Activated CD8-positive, alpha-beta memory T cell treated with anti-CD3 and anti-CD28 coated beads for 1 hour (primary cell): Measurements from ENCODE around the gene SORCS2.

Experiments
- DNase-seq, 2 donors: peaks; one replicate each; pipeline ENCODE4 v3.0.0-alpha.2; 2020; ENCODE audit warnings: low read depth in 1 of 2; ENCODE audit errors: extremely low read depth in 1 of 2

Gene SORCS2

DNA sequence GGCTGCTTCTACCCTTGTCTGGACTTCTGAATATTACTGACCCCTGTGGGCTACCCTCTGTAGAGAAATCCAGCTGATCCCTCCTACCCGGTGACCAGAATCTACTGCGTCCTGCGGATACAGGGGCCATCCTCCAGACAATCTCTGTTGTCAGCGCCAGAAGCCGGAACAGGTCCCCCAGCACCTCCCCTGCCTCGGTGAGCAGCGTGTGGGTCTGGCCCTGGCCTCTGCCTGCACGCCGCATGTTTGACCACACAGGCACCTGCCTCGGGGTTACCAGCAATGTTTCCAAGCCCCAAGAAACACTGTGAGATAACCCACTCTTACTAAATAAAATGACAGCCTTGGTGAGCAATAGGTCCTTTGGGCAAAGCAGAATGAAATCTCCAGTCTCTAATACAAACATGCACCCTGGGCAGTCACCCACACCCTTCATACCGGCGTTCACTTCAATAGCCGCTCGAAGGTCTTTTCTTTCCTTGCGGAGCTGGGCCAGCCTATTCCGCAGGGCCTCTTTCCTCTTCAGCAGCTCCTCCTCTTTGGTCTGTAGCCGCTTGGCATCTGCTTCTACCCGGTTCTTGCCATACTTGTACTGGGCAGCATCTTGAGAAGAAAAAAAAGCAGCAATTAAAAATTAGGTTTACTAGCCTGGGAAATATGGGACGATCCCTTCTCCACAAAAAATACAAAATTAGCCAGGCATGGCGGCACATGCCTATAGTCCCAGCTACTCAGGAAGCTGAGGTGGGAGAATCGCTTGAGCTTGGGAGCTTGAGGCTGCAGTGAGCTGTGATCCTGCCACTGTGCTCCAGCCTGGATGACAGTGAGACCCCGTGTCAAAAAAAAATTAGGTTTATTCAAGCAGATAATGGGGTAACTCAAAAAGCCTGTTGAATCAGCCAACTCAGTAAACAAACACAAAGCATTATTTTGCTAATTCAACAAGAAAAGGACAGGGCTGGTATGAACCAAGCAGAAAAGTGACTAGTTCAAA, 582.3 kb downstream of the SORCS2 start:
- no peak for DNase-seq

DNA sequence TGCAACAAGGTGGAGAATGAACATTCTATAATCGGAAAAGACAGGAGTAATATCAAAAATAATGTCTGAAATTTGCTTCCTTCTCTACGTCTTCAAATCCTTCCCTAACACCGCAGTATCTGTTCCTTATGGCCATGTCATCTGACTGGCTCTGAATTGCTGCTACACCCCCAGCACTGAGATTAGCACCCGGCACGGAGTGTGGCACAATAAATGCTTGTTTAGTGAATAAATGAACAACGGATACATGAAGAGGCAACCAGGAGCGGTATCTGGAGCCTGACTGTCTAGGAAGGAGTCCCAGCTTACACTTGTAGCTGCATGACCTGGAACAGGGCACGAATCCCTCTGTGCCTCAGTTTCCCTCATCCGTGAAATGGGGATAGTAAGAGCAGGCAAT, 583.1 kb downstream of the SORCS2 start:
- no peak for DNase-seq

DNA sequence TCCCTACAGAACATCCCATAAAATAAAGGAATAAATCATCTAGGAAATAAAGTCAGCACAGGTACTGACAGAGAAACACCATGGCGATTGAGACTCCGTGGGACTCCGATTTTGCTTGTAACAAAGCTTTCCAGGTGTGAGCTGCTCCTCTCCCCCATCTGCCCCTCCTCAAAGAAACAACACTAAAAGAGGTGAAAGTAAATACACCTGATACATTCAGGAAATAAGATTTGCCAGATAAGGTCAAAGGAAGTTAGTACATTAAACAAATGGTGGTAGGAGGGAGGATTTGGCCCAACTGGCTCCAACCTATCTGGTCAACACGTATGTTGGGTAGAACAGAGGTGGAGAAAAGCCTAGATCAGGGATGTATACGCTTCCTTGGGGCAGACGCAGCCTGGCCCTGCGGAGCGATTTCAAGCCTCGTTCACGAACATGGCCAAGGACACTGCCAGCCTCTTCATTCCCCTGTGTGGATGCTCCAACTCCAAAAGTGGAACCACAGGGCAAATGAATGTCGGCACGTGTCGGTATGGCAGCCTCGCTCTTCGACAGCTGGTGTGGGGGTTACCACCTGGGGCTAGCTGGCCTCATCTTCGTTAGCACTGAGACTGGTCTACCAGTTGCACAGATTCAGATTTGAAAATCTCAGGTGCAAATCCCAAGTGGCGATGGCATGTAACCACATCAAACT, 584.8 kb downstream of the SORCS2 start:
- DNase-seq, result no peak

DNA sequence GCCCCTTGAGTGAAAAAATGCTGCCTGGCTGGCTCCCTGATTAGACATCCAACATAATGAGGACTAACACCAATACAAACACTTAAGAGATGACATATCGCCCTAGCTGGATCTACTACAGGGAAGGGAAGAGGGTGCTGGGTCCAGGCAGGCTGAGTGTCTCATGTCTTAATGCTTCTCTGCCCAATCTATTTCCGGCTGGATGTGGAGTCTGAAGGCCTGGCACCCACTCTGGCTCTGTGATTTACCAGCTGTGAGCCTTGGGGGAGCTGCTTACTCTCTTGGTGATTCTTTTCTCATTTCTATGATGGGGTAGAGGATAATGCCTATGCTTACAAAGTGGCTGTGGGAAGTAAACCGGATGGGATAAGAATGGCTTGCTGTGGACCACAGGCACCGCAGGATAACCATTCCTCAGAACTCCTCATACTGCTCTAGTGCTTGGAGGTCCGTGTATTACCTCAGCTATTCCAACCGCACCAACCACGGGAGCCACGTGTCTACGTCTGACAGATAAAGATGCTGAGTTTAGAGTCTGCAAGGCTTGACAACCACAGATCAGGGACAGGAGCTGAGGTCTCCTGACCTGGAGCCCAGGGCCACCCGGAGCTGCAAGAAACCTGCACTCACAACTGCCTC, 585.7 kb downstream of the SORCS2 start:
- DNase-seq, result no peak

DNA sequence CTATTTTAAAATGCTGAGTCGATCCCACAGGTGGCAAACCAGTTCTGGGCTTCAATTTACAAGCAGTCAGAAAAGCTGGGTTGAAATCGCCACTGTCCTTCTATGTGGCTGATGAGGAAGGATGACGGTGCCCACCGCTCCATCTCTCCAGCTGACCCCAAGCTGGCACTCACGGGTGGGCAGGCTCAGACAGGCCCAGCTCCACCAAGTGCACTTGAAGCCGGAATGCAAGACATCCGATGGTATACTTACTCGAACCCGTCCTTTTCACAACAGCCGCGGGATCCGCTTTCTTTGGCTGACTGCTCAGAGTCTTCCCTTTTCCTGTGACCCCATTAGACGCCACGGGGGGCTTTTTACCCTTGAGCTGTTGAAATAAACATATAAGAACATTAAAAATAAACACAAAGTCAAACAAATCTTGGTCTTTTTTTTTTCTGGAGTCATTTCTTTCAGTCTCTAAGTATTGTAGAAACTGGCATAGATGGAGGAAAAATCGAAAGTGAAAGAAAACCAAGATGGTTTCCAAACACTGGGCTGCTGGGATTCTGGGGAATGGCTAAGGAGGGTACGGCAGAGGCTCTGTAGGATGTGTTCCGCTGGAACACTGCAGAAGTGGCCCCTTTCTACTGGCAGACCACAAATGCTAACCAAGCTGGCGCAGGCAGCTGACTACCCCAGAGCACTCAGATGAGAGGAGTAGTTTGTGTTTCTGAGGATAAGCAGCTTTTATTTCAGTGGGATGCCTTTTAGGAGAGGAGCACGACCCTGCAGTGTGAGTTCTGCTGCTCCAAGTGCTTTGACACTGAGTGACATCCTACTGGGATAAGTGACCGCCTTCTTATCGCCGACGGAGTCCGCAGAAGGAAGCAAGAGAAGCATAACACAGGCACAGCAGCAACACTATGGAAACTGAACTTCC, 586.4 kb downstream of the SORCS2 start:
- DNase-seq, result no peak

DNA sequence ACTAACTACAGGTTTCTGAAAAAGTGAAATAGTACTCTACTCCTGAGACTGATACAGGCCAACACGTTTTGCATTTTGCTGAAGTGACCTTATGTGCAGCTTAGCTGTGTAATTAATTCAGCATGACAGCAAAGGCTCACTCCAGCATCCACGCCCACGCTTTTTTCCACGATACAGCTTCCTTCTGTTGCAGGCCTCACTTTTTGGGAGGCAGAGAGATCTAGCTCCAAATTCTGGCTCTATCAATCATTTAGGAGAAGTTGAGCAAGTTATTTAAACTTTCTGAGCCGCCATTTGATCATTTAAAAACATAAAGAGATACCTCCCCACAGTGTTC, 587.1 kb downstream of the SORCS2 start:
- DNase-seq, result no peak

DNA sequence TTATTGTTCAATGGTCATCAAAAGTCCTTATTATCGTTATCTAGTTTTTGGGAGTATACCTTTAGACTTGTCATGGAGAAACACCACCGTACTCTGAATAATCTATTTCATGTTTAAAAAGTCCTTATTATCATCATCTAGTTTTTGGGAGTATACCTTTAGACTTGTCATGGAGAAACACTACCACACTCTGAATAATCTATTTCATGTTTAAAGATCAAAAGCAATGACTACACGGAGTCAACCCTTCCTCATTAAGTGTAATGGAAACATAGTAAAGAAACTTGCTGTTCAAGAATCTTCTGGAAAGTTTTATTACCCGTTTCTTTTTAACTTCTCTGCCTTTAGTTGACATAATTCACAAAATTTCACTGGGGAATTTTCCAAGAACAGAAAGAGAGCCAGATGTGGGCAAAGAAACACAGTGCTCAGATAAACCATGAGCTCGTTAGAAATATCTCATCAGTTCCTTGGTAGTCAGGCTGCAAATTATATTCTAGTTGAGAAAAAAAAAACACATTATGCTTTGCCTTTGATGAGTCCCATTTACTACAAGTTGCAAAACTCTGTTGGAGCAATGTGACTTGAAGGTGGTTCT, 588.5 kb downstream of the SORCS2 start:
- DNase-seq, result no peak

DNA sequence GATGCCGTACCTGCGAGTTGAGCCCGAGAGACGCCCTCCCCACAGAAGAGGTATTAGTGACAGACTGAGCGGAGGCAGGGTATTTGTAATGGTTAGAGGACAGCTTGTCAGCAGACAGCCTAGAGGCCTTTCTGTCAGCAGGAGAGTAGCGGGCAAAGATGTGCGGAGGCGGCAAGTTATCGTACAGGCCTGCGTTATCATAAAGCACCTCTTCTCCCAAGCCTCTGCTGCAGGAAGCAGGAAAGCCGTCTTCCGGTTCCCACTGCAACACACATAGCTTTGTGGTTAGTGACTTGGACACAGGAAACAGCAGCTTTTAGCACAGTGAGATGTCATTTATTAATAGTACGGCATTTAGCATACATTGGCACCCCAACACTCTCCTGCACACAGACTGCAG, 589.0 kb downstream of the SORCS2 start:
- no peak for DNase-seq

DNA sequence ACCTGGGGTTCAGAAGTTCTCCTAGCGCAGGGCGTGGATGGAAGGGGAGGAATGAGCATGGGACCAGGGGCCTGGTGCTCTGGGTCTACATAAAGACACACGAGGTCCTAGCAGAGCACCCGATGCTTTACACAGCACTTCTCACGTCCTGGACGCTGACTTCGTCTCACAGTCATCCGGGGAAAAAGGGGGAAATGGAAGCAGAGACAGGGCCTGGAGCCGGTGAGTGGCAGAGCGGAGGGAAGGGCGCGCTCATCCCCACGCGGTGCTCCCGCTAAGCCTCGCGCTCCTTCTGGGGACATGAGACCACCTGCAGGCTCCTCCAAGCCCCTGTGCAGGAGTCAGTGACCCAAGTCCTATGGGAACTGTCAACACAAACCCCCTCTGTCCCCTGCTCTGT, 589.7 kb downstream of the SORCS2 start:
- DNase-seq, result no peak

DNA sequence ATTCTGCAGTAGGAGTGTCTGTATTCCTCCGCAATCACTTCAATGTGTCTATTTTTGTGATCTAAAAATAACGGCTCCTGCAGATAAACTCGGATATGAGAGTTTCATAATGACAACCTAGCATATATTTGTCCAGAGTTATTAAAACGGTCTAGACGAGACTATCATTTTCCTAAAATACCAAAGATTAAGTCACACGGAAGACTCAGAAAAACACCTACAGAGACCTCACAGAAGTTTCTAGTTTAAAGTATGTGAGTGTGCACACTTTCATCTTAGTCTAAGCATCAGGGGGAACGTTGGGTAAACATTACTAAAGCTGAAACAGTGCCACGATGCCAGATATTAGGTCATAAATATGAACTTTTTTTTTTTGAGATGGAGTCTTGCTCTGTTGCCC, 590.4 kb downstream of the SORCS2 start:
- no peak for DNase-seq

DNA sequence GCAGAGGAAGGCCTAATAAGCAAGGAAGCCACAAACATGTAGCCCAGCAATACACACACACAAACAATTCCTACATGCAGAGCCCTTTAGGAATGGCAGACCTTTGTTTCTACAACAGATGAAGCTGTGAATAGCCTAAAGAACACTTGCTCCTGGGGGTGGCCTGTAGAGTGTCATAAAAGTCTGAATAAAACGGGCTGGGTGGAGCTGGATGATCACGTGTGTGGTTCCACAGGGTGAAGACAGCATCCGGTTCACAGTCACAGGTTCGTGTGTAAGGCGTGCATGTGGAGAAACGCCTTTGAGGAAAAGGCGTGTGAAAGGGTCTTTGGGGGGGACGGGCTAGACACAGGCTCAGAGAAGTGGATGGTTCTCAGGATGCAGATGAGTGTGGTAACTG, 591.2 kb downstream of the SORCS2 start:
- DNase-seq, result no peak

DNA sequence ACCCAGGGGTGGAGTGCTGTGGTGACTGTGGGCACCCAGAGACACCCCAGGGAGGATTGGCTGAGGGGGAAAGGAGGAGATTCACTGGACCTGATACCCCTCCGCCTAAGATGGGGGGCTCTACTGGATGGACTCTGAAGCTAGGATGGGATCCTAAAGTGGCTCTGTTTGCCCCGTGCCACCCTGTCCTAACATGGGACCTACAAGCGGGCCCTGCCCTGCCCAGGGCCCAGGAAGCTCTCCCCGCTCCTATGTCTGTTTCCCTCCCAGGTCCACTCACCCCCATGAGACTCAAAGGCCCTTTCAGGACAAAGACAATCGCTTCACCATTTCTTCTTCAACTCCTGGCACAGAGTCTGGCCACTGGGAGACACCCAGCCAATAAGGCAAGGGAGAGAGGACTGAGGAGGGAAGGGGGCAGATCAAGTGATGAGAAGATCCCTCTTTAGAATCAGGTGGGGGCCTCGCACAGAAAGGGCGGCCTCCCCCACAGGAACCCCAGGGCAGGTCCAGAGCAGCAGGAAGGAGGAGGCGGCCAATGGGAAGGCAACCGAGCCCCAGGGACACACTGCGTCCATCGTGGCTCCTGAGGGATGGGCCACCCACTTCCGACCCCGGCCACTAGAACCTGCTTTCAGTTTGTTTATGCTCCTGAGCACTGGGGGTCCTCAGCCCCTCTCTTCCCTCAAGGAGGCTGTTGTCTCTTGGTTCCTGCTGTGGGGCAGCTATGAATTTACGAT, 592.0 kb downstream of the SORCS2 start:
- no peak for DNase-seq

DNA sequence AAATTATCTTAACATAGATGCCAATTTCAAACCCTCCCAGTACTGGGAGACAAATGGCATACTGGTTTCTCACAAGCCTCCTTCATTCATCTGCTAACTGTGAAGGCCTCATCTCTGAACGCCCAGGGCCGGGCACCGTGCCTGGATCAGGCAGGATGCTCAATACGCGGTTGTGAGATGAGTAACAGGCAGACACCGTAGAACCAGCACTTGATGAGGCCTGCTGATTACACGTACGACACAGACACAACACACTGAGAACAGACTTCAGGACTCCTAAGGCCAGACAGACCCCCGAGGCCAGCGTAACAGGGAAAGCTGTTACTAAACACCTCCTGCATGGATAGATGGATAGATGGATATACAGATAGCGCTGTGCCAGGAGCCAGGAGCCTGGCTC, 592.7 kb downstream of the SORCS2 start:
- DNase-seq, result no peak

DNA sequence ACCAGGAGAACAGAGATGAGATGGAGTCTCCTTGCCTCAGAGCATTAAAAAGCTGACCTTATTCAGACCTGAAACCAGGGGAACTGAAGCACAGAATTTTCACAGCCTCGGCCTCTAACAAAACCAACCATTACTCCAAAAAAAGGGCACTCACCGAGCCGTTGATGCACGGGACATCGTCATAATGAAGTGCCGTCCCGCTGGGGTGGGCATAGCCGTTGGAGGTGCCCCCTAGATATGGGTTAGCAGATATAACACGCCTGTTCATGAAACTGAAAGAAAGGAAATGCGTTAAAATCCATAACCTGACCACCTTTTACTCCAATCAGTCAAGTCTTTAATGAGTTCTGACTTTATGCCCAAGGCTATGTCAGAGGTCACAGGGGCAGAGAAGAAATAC, 593.7 kb downstream of the SORCS2 start:
- no peak for DNase-seq

DNA sequence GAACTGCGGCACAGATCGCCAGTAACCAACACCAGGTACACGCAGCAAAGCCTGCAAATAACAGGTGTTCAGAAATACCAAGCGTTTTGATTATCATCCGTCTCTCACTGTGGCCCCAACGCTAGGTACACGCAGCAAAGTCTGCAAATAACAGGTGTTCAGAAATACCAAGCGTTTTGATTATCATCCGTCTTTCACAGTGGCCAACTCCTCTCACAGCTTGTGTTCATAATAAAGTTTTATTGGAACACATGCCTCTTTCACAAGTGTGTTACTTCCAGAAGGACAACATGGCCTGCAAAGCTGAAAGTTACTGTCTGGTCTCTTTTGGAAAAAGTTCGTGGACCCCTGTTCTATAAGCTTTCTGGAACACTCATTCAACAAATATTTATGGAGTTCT, 594.2 kb downstream of the SORCS2 start:
- DNase-seq, result no peak

DNA sequence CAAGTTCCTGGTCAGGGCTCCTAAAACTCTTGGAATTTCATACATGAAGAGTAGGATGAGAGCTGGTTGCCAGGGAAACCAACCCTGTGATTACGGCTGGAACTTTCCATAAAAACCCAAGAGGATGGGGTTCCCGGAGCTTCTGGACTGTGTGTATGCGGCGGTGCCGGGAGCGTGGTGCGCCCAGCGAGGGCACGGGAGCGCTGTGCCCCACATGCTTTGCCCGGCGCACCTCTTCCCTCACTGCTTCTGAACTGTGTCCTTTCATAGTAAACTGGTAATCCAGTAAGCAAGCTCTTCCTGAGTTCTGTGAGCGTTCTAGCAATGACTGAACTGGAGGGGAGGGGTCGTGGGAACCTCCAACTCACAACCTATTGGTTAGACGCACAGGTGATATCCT, 594.7 kb downstream of the SORCS2 start:
- no peak for DNase-seq

DNA sequence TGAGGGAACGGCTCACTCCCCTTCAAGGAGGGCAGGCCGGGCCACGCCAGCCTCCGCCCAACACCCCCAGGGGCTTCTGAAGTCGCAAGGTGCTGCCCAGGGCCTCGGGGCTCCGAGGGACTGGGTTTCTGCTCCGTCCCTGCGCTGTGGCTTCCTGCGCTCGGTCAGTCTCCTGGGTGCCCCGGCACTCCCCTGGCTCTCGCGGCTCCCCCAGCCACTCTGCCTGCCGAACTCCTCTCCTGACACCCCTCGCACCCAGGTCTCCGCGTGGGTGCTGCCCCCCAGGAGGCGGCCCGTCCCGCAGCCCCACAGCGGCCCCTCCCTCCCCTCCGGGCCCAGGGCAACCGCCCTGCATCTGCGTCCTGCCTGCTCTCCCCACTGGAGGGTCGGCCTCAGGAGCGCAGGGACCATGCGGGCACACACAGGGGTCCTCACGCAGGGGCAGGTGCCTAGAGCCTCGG, 595.4 kb downstream of the SORCS2 start:
- DNase-seq, result no peak

DNA sequence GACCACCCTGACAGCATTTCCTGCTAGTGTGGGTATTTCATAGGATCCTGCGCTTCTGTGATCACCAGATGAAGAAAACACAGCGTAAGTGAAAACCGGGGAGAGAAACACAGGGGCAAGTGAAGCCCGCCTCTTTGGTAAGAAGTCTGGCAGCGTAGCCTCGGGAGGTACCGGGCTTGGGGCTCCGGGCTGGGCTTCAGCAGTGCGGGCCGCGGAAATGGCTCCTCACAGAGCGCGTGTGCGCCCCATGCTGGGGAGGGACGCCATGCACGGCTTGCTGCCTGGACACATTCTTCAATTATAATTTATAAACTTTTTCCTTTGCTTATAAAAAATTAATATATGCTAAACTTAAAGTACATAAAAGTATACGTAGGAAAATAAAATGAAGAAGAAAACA, 595.9 kb downstream of the SORCS2 start:
- no peak for DNase-seq

DNA sequence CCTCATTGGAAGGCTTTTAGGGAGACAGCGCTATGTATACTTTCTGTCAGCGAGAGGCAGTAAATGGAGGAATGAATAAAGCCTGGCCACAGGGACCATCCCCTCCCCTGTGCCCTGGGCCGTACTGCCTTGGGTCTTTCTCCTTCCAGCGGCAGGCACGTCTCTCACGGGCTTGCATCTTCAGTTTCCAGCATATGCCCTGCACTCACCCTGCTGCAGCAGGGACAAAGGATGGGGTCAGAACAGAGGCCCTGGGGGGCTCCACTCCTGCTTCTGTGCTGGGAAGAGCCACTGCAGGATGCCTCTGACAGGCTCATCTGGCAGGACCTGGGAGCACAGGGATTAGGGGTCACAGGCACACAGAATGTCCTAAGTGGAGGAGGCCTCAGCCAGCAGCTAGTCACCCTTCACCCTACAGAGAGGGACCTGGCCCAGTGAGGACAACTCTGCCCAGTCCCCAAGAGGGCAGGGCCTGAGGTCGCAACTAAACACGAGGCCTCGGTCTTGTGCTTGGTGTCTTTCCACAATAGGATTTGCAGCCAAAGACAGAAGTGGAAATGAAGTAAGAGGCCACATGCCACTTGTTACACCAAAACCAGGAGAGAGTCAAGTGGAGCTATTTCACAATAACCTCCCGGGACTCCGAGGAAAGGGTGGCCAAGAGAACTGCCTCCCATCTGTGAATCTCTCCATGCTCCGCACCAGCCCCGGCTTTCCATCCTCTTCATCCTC, 596.5 kb downstream of the SORCS2 start:
- no peak for DNase-seq
